Measurements from ENCODE around the gene ATG16L1.

The ATG16L1 gene

DNA sequence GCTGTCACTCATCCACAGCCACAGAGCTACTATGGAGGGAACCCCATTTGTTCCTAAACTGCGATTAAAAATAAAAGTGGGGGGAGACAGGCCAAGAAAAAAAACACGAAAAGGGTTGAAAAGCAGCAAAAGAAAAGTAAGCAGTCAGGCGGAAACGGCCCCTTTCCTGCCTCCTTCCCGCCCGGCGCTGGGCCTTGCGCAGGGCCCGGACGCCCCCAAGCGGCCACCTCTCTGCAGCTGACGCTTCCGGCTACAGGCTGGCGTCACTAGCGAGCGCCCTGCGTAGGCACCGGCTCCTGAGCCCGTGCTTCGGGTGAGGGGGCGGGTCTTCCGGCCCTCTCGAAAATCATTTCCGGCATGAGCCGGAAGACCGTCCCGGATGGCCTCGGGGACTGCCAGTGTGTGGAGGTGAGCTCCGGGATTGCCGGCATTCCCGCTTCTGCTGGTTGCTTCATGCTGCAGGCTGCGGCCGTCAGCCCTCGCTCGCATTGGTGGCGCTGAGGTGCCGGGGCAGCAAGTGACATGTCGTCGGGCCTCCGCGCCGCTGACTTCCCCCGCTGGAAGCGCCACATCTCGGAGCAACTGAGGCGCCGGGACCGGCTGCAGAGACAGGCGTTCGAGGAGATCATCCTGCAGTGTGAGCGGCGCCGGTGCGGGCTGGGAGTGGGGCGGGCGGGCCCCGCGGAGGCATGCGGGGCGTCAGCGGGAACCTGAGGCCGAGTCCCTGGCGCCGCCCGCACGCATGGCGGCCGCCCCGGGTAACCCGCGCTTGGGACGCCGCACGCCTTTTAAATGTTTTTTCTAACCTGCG lies at the start of gene ATG16L1:
TSS of gene ATG16L1 (plus strand) at position 368 of the 811 bp plus-strand sequence. CDS start at position 523, 155 bp downstream.
- peak; percentile 88 to 93 for DNase-seq (ENCODE audit: low read depth in 1 of 2, low spot score in 1 of 2)

- DNase-seq (ENCODE audit: low read depth in 1 of 2, low spot score in 1 of 2) = no peak
Observed at GRCh38 chr2:233202531-233202944, 48.9 kb upstream of the ATG16L1 start.

DNA sequence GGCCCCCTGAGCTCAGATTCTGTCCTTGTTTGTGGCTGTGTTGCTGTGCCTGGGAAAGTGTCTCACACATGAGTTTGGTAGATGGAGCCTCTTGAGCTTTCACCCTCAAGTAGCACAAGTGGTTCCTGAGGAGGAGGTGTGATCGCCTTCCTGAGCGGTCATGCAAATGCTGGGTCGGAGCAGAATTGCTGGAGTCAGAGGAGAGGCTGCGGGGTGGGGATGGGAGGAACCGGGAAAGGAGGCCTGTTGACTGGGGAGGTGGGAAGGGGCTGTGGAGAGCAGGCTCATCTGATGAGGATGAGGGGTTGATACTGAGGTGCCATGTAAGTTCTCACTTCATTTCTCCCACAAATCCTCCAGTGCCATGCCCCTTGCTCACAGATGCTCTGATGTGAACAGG lies 48.4 kb upstream of the ATG16L1 start:
- no peak for DNase-seq (ENCODE audit: low read depth in 1 of 2, low spot score in 1 of 2)

DNA sequence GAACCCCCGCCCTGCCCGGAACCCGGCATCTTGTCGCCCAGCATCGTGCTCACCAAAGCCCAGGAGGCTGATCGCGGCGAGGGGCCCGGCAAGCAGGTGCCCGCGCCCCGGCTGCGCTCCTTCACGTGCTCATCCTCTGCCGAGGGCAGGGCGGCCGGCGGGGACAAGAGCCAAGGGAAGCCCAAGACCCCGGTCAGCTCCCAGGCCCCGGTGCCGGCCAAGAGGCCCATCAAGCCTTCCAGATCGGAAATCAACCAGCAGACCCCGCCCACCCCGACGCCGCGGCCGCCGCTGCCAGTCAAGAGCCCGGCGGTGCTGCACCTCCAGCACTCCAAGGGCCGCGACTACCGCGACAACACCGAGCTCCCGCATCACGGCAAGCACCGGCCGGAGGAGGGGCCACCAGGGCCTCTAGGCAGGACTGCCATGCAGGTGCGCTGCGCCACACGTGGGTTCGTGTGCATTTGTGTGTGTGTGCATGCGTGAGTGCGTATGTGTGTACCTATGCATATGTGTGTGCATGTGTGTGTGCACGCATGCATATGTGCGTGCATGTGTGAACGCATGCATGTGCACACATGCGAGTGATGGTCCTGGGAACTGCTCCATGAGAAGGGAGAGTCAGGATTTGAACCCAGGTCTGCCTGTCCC lies 47.1 kb upstream of the ATG16L1 start:
- DNase-seq (ENCODE audit: low read depth in 1 of 2, low spot score in 1 of 2) = no peak

DNA sequence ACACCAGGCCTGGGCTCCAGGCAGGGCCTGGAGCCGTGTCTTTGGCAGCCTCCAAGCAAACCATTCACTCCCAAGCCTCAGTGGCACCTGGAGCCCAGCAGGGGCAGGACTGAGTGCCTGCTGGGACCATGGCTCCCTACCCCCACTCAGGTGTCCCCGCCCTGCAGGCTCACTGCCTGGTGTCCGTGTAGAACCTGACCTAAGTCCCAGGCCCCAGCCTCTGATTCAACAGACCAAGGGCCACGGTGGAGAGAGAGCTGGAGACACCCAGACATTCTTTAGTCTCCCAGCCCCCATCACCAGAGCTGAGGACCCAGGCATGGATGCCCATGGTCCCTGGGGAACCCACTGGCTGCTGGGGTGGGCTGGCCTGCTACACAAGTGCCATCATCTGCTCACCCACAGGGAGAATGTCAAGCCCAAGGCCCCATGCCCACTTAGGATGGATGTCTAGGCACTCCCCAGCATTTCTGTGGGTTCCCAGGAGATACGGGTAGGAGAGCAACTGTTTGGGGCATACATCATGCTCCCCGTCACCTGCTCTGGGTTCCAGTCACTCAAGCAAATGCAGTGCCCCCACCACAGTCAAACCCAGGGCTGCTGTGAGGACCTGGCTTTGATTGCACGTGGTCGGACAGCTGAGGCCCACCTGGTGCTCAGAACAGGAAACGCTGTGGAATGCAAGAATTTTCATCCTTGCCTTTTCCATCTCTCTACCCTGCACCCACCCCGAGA lies 42.9 kb upstream of the ATG16L1 start:
- no peak for DNase-seq (ENCODE audit: low read depth in 1 of 2, low spot score in 1 of 2)

- no peak for DNase-seq (ENCODE audit: low read depth in 1 of 2, low spot score in 1 of 2)
Observed at GRCh38 chr2:233209117-233209532, 42.3 kb upstream of the ATG16L1 start.

- no peak for DNase-seq (ENCODE audit: low read depth in 1 of 2, low spot score in 1 of 2)
Observed at GRCh38 chr2:233209533-233210171, 41.8 kb upstream of the ATG16L1 start.

- DNase-seq (ENCODE audit: low read depth in 1 of 2, low spot score in 1 of 2) = no peak
Observed at GRCh38 chr2:233210281-233210680, 41.2 kb upstream of the ATG16L1 start.

- DNase-seq (ENCODE audit: low read depth in 1 of 2, low spot score in 1 of 2) = no peak
Observed at GRCh38 chr2:233210843-233211547, 40.5 kb upstream of the ATG16L1 start.

DNA sequence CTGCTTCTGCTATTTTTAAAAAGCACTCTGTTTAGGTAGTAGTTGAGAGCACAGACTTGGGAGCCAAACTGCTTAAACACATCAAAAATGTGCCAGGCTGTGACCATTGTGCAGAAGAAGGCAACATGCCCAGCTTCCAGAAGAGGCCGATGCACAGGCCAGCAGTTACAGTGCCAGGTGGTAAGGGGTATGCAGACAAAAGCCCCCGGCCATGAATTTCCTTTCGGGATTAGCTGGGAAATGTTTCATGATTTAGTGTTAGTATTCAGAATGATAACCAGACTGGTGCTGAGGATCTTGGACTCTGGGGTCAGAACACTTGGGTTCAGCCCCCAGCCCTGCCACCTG lies 40.0 kb upstream of the ATG16L1 start:
- no peak for DNase-seq (ENCODE audit: low read depth in 1 of 2, low spot score in 1 of 2)

DNA sequence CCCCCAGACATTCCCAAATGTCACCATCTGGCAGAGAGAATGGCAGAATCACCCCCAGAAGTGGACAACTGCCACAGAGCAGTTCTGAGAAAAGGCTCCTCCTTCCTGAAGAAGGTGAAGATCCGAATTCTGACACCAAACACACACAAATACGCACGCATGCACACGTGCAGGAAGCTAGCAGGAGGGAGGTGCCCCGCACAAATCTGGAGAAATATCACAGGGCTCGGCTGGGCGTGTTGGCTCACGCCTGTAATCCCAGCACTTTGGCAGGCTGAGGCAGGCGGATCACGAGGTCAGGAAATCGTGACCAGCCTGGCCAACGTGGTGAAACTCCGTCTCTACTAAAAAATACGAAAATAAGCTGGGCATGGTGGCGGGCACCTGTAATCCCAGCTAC lies 38.5 kb upstream of the ATG16L1 start:
- DNase-seq (ENCODE audit: low read depth in 1 of 2, low spot score in 1 of 2) = no peak

DNA sequence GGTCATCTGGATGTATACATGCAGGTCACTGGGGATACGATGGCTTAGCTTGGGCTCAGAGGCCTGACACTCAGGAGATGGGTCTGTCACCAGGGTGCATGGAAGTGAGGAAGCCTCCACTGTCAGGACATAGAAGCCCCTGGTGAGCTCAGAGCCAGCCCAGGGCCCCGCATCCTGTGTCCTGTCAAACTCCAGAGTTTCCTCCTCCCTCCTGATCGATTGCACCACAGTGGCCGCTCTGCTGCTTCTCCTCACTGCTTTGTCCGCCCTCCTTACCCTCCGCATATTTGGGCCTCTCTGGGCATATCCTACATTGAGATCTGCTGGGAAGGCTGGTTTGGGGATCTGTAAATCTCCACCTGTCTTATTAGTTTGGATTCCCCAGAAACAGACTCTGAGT lies 37.5 kb upstream of the ATG16L1 start:
- no peak for DNase-seq (ENCODE audit: low read depth in 1 of 2, low spot score in 1 of 2)

DNA sequence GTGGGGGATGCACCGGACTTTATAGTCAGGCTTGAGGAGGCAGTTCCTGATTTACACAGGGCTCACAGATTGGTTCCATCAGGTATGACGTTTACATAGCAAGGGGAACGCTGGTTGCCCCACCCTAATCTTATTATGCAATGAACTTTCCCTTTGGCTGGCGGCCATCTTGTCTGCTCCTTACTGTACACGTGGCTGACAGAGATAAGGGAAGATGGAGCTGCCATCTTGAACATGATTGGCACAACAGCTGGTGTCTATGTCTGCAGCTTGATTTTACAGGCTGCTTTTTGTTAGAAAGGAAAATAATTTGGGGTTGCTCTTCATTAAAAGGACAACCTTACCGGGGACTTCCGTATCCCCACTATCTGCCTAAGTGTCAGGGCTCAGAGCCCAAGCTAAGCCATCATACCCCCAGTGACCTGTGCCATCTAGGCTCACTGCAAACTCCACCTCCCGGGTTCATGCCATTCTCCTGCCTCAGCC lies 33.5 kb upstream of the ATG16L1 start:
- no peak for DNase-seq (ENCODE audit: low read depth in 1 of 2, low spot score in 1 of 2)

DNA sequence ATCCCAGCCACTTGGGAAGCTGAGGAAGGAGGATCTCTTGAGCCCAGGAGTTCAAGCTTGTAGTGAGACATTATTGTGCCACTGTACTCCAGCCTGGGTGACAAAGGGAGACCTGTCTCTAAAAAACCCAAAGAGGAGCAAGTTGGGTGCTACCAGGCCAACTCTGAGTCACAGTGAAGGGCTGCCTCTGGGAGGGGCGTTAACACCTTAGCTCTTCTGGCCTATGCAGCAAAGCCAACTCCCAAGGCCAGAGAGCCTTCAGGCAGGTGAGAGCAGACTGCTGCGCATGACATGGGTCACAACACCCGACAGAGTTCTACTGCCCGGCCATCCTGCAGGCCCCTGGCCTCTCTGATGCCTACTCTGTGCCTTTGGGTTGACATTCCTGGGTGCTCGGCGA lies 32.6 kb upstream of the ATG16L1 start:
- no peak for DNase-seq (ENCODE audit: low read depth in 1 of 2, low spot score in 1 of 2)

GRCh38 chr2:233219848-233220247 lies 31.6 kb upstream of the ATG16L1 start:
- no peak for DNase-seq (ENCODE audit: low read depth in 1 of 2, low spot score in 1 of 2)

DNA sequence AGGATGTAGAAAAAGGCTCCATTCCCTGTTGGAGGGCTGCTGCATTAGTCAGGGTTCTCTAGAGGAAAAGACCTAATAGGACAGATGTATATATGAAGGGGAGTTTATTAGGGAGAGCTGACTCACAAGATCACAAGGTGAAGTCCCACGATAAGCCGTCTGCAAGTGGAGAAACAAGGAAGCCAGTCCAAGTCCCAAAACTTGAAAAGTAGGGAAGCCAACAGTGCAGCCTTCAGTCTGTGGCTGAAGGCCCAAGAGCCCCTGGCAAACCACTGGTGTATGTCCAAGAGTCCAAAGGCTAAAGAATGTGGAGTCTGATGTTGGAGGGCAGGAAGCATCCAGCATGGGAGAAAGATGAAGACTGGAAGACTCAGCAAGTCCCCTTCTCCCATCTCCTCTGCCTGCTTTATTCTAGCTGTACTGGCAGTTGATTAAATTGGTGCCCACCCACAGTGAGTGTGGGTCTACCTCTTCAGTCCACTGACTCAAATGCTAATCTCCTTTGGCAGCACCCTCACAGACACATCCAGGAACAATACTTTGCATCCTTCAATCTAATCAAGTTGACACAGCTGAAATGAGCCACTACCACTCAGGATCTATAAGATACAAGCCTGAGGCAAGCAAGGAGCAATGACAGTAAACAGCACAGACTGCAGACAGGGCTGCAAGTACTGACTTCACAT lies 30.0 kb upstream of the ATG16L1 start:
- DNase-seq (ENCODE audit: low read depth in 1 of 2, low spot score in 1 of 2) = no peak

GRCh38 chr2:233223059-233223894 lies 28.2 kb upstream of the ATG16L1 start:
- no peak for DNase-seq (ENCODE audit: low read depth in 1 of 2, low spot score in 1 of 2)

GRCh38 chr2:233225230-233226068 lies 26.0 kb upstream of the ATG16L1 start:
- no peak for DNase-seq (ENCODE audit: low read depth in 1 of 2, low spot score in 1 of 2)

All from activated T-helper 1 cell treated with anti-CD3 and anti-CD28 coated beads, Interleukin-2, amount 50 U/mL, for 16 hours (primary cell).